SK-N-SH treated with all-trans-retinoic acid at 6 μM for 48 hours (cell line): ENCODE data around the gene CEP250.

ENCODE experiments used
- ATAC-seq: fragments of 200-7000 bp; cut with Tn5 transposase; 3 replicates; pipeline ENCODE4 v1.9.1; 2020; ENCODE audit warnings: mild to moderate bottlenecking, moderate library complexity
- ARNTL ChIP-seq: fragments of 450-650 bp; formaldehyde crosslinking; IDR thresholded peaks from 2 replicates; pipeline ENCODE4 v1.5.0; 2020; ENCODE audit warnings: low read depth, mild to moderate bottlenecking, moderate library complexity, borderline replicate concordance
- BACH2 ChIP-seq: fragments of 250-450 bp; sonication (Bioruptor Pico); IDR thresholded peaks from 2 replicates; pipeline ENCODE4 v1.9.0; 2021; ENCODE audit warnings: mild to moderate bottlenecking, borderline replicate concordance
- CREB5 ChIP-seq: fragments of 250-450 bp; sonication (Bioruptor Pico); IDR thresholded peaks from 2 replicates; pipeline ENCODE4 v1.5.1; 2020; ENCODE audit warnings: low read depth, mild to moderate bottlenecking, moderate library complexity
- CSDC2 ChIP-seq: fragments of 250-450 bp; sonication (Bioruptor Pico); IDR thresholded peaks from 2 replicates; pipeline ENCODE4 v1.5.0; 2020; ENCODE audit warnings: mild to moderate bottlenecking, moderate library complexity
- GLIS3 ChIP-seq: fragments of 250-450 bp; sonication (Bioruptor Pico); IDR thresholded peaks from 2 replicates; pipeline ENCODE4 v1.5.0; 2020; ENCODE audit warnings: mild to moderate bottlenecking, moderate library complexity
- OSR1 ChIP-seq: fragments of 250-450 bp; sonication (Bioruptor Pico); IDR thresholded peaks from 2 replicates; pipeline ENCODE4 v1.8.0; 2022; ENCODE audit warnings: moderate library complexity, mild to moderate bottlenecking, inconsistent platforms
- PPARA ChIP-seq: fragments of 250-450 bp; sonication (Bioruptor Pico); IDR thresholded peaks from 2 replicates; pipeline ENCODE4 v1.5.0; 2020; ENCODE audit warnings: mild to moderate bottlenecking, borderline replicate concordance
- RARB ChIP-seq: fragments of 250-450 bp; sonication (Bioruptor Pico); IDR thresholded peaks from 2 replicates; pipeline ENCODE4 v1.8.0; 2021; ENCODE audit warnings: mild to moderate bottlenecking, moderate library complexity
- SNAI2 ChIP-seq: fragments of 250-450 bp; sonication (Bioruptor Pico); IDR thresholded peaks from 2 replicates; pipeline ENCODE4 v1.5.0; 2020; ENCODE audit warnings: mild to moderate bottlenecking, moderate library complexity
- TCF4 ChIP-seq: fragments of 250-450 bp; sonication (Bioruptor Pico); IDR thresholded peaks from 2 replicates; pipeline ENCODE4 v1.8.0; 2021; ENCODE audit warnings: mild to moderate bottlenecking, moderate library complexity, borderline replicate concordance
- TOX ChIP-seq: fragments of 250-450 bp; sonication (Bioruptor Pico); IDR thresholded peaks from 2 replicates; pipeline ENCODE4 v1.8.0; 2021; ENCODE audit warnings: mild to moderate bottlenecking, moderate library complexity, borderline replicate concordance
- TSHZ2 ChIP-seq: fragments of 250-450 bp; sonication (Bioruptor Pico); IDR thresholded peaks from 2 replicates; pipeline ENCODE4 v1.5.0; 2020; ENCODE audit warnings: mild to moderate bottlenecking, moderate library complexity
- ZC3H10 ChIP-seq: fragments of 250-450 bp; sonication (Bioruptor Pico); IDR thresholded peaks from 2 replicates; pipeline ENCODE4 v1.5.1; 2021; ENCODE audit warnings: mild to moderate bottlenecking, moderate library complexity
- ZFP3 ChIP-seq: fragments of 250-450 bp; sonication (Bioruptor Pico); IDR thresholded peaks from 2 replicates; pipeline ENCODE4 v1.5.0; 2020; ENCODE audit warnings: mild to moderate bottlenecking, moderate library complexity
- ZFP30 ChIP-seq: fragments of 450-650 bp; formaldehyde crosslinking; IDR thresholded peaks from 2 replicates; pipeline ENCODE4 v1.5.0; 2022; ENCODE audit warnings: mild to moderate bottlenecking, moderate library complexity
- ZNF565 ChIP-seq: fragments of 450-650 bp; formaldehyde crosslinking; conservative IDR thresholded peaks from 2 replicates; pipeline ENCODE4 v1.5.0; 2020; ENCODE audit warnings: low read depth, mild to moderate bottlenecking, moderate library complexity
- ZNF70 ChIP-seq: fragments of 450-650 bp; formaldehyde crosslinking; IDR thresholded peaks from 2 replicates; pipeline ENCODE4 v1.5.0; 2020; ENCODE audit warnings: mild to moderate bottlenecking, moderate library complexity
- ZNF8 ChIP-seq: fragments of 450-650 bp; formaldehyde crosslinking; IDR thresholded peaks from 2 replicates; pipeline ENCODE4 v1.5.0; 2020; ENCODE audit warnings: mild to moderate bottlenecking, moderate library complexity
- TF ChIP-seq, protein P1 (sequence below): fragments of 250-450 bp; sonication (Bioruptor Pico); IDR thresholded peaks from 2 replicates; pipeline ENCODE4 v1.5.1; 2021; ENCODE audit warnings: mild to moderate bottlenecking, moderate library complexity
- TF ChIP-seq, protein P2 (sequence below): fragments of 250-450 bp; sonication (Bioruptor Pico); IDR thresholded peaks from 2 replicates; pipeline ENCODE4 v1.8.0; 2021; ENCODE audit warnings: low read depth, mild to moderate bottlenecking, moderate library complexity, borderline replicate concordance
- TF ChIP-seq, protein P3 (sequence below): fragments of 250-450 bp; sonication (Bioruptor Pico); IDR thresholded peaks from 2 replicates; pipeline ENCODE4 v1.8.0; 2020; ENCODE audit warnings: mild to moderate bottlenecking, moderate library complexity, borderline replicate concordance

CEP250 gene

DNA sequence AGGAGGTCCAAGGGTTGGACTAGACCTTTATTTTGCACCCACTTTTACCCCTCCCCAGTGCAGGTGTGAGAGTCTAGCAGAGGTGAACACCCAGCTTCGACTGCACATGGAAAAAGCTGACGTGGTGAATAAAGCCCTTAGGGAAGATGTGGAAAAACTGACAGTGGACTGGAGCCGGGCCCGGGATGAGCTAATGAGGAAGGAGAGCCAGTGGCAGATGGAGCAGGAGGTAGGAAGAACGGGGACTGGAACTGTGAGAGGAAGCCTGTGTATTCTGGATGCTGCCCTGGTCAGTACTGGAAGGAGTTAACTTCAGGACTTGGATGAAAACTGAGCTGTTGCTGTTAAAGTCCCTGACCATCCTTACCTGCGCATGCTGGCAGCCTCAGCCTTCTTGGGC, 10.6 kb downstream of the CEP250 start (continued):
- TF ChIP-seq, protein P1, sequence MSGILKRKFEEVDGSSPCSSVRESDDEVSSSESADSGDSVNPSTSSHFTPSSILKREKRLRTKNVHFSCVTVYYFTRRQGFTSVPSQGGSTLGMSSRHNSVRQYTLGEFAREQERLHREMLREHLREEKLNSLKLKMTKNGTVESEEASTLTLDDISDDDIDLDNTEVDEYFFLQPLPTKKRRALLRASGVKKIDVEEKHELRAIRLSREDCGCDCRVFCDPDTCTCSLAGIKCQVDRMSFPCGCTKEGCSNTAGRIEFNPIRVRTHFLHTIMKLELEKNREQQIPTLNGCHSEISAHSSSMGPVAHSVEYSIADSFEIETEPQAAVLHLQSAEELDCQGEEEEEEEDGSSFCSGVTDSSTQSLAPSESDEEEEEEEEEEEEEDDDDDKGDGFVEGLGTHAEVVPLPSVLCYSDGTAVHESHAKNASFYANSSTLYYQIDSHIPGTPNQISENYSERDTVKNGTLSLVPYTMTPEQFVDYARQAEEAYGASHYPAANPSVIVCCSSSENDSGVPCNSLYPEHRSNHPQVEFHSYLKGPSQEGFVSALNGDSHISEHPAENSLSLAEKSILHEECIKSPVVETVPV (CRISPR knock-in tag), result no peak

DNA sequence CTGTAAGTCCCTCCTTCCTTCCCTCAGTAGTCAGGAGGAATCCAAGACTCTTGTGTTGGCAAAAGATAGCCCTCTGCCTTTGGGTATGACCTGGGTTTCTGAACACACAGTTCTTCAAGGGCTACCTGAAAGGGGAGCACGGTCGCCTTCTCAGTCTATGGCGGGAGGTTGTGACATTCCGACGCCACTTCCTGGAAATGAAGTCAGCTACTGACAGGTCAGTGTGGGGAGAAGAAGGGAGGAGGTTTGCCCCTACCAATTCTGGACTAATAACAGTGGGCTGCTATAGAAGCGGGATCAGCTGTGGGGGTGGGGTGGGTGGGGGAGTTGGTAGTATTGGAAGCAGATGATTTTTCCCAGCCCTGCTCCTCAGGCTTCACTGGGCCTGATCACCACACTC, 11.5 kb downstream of the CEP250 start:
- ATAC-seq, result no peak
- TF ChIP-seq SNAI2 (CRISPR knock-in tag), result no peak
- no peak for TF ChIP-seq ZC3H10 (CRISPR knock-in tag)
- no peak for TF ChIP-seq TSHZ2
- TF ChIP-seq, protein P2, sequence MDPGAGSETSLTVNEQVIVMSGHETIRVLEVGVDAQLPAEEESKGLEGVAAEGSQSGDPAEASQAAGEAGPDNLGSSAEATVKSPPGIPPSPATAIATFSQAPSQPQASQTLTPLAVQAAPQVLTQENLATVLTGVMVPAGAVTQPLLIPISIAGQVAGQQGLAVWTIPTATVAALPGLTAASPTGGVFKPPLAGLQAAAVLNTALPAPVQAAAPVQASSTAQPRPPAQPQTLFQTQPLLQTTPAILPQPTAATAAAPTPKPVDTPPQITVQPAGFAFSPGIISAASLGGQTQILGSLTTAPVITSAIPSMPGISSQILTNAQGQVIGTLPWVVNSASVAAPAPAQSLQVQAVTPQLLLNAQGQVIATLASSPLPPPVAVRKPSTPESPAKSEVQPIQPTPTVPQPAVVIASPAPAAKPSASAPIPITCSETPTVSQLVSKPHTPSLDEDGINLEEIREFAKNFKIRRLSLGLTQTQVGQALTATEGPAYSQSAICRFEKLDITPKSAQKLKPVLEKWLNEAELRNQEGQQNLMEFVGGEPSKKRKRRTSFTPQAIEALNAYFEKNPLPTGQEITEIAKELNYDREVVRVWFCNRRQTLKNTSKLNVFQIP, result no peak
- no peak for TF ChIP-seq TOX
- no peak for TF ChIP-seq TCF4
- no peak for TF ChIP-seq ZFP30
- no peak for TF ChIP-seq ZNF70 (CRISPR knock-in tag)
- TF ChIP-seq, protein P3, sequence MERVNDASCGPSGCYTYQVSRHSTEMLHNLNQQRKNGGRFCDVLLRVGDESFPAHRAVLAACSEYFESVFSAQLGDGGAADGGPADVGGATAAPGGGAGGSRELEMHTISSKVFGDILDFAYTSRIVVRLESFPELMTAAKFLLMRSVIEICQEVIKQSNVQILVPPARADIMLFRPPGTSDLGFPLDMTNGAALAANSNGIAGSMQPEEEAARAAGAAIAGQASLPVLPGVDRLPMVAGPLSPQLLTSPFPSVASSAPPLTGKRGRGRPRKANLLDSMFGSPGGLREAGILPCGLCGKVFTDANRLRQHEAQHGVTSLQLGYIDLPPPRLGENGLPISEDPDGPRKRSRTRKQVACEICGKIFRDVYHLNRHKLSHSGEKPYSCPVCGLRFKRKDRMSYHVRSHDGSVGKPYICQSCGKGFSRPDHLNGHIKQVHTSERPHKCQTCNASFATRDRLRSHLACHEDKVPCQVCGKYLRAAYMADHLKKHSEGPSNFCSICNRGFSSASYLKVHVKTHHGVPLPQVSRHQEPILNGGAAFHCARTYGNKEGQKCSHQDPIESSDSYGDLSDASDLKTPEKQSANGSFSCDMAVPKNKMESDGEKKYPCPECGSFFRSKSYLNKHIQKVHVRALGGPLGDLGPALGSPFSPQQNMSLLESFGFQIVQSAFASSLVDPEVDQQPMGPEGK (CRISPR knock-in tag), result no peak
- TF ChIP-seq BACH2 (CRISPR knock-in tag), result no peak
- no peak for TF ChIP-seq ARNTL (CRISPR knock-in tag)
- TF ChIP-seq ZNF8 (CRISPR knock-in tag), result no peak
- TF ChIP-seq ZNF565 (CRISPR knock-in tag), result no peak
- TF ChIP-seq, protein P1 (CRISPR knock-in tag), result no peak
- no peak for TF ChIP-seq ZFP3 (CRISPR knock-in tag)
- TF ChIP-seq CSDC2 (CRISPR knock-in tag), result no peak
- no peak for TF ChIP-seq GLIS3 (CRISPR knock-in tag)

DNA sequence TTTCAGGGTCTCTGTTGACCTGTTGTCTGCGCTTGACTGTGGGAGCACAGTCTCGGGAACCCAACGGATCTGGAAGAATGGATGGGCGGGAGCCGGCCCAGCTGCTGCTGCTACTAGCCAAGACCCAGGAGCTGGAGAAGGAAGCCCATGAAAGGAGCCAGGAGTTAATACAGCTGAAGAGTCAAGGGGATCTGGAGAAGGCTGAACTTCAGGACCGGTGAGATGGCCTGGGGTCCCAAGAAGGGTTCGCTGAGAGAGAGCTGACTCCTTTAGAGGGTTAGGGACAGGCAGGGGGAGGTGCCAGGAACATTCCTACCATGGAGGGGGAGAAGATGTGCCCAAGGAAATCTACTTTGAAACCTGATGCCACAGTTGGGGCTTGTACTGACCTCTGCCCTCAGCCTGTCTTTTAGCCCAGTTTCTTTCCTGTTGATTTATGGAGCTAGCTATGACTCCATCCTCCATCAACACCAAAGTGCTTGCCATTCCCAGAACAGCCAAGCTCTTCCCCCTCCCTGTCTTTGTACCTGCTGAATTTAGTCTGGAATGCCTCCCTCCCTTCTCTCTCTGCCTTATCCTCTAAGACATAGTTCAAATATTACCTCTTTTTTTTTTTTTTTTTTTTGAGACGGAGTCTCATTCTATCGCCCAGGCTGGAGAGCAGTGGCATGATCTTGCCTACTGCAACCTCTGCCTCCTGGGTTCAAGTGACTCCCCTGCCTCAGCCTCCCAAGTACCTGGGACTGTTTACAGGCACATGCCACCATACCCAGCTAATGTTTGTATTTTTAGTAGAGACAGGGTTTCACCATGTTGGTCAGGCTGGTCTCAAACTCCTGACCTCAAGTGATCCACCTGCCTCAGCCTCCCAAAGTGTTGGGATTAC, 12.2 kb downstream of the CEP250 start:
- ATAC-seq, result peak; percentile 56
- TF ChIP-seq TSHZ2 (no peak), ZC3H10 (CRISPR knock-in tag) (no peak), CREB5 (CRISPR knock-in tag) (no peak), ZNF8 (CRISPR knock-in tag) (no peak), TOX (no peak), OSR1 (CRISPR knock-in tag) (no peak), SNAI2 (CRISPR knock-in tag) (no peak), PPARA (CRISPR knock-in tag) (no peak), RARB (no peak), TCF4 (no peak), ARNTL (CRISPR knock-in tag) (no peak), ZFP30 (no peak)
- TF ChIP-seq, protein P3 (CRISPR knock-in tag), result no peak
